SU-DHL-6 (cell line): Measurements from ENCODE around the gene LTBP2.

Source experiments
- H2AFZ ChIP-seq: fragments of 200-600 bp; sonication (generic); 2 replicates; pipeline ENCODE4 v1.6.1; 2014; ENCODE audit warnings: low read depth, mild to moderate bottlenecking, moderate library complexity, mixed read lengths, antibody characterized with exemption, low read length; ENCODE audit not compliant: severe bottlenecking
- H3F3A ChIP-seq: fragments of 200-600 bp; shearing (Covaris generic); 2 replicates; pipeline ENCODE4 v1.6.0; 2016; ENCODE audit warnings: antibody characterized with exemption, mild to moderate bottlenecking; ENCODE audit not compliant: insufficient read depth
- H3K27ac ChIP-seq: fragments of 200-600 bp; sonication (generic); 2 replicates; pipeline ENCODE4 v1.5.1; 2016; ENCODE audit warnings: low read depth, mild to moderate bottlenecking, low read length, moderate library complexity, mixed read lengths
- H3K27me3 ChIP-seq: fragments of 200-600 bp; sonication (generic), shearing (Covaris generic); 2 replicates; pipeline ENCODE4 v1.6.0; 2014; ENCODE audit warnings: mild to moderate bottlenecking, low read length
- H3K36me3 ChIP-seq: fragments of 200-600 bp; sonication (generic); 2 replicates; pipeline ENCODE4 v1.6.1; 2014; ENCODE audit warnings: mild to moderate bottlenecking, low read length, mixed read lengths
- H3K4me2 ChIP-seq: fragments of 300-600, 200-600 bp; shearing (Covaris generic), sonication (generic); 2 replicates; pipeline ENCODE4 v1.6.0; 2014; ENCODE audit warnings: low read length, low read depth, mild to moderate bottlenecking; ENCODE audit not compliant: poor library complexity, severe bottlenecking
- H3K4me3 ChIP-seq: fragments of 200-600 bp; sonication (generic); 2 replicates; pipeline ENCODE4 v1.5.1; 2014; ENCODE audit warnings: antibody characterized with exemption, low read length, mild to moderate bottlenecking, mixed read lengths; ENCODE audit not compliant: insufficient read depth, poor library complexity, severe bottlenecking
- H3K79me2 ChIP-seq: fragments of 200-600 bp; sonication (generic); 2 replicates; pipeline ENCODE4 v1.6.1; 2014; ENCODE audit warnings: mild to moderate bottlenecking, low read length, moderate library complexity; ENCODE audit not compliant: insufficient read depth
- H3K9ac ChIP-seq: fragments of 200-600 bp; sonication (generic); 2 replicates; pipeline ENCODE4 v1.7.0; 2014; ENCODE audit warnings: mild to moderate bottlenecking, low read length
- H3K9me2 ChIP-seq: fragments of 200-600 bp; sonication (generic); replicated peaks from 2 replicates; pipeline ENCODE4 v1.6.1; 2014; ENCODE audit warnings: low read length; ENCODE audit not compliant: insufficient read depth
- H3K9me3 ChIP-seq: fragments of 200-600 bp; sonication (generic); 2 replicates; pipeline ENCODE4 v1.6.1; 2014; ENCODE audit warnings: low read length, mixed read lengths; ENCODE audit not compliant: insufficient read depth
- H4K20me1 ChIP-seq: fragments of 200-600 bp; sonication (generic); 2 replicates; pipeline ENCODE4 v1.6.1; 2014; ENCODE audit warnings: low read depth, mild to moderate bottlenecking, antibody characterized with exemption, low read length, moderate library complexity, mixed read lengths
- EZH2phosphoT487 ChIP-seq: fragments of 200-600 bp; sonication (generic), shearing (Covaris generic); conservative IDR thresholded peaks from 2 replicates; pipeline ENCODE4 v1.6.1; 2018; ENCODE audit warnings: mild to moderate bottlenecking, antibody characterized with exemption, low read length, moderate library complexity, mixed read lengths
- TF ChIP-seq, protein P1 (sequence below): fragments of 200-600 bp; sonication (generic); IDR thresholded peaks from one replicate; pipeline ENCODE4 v1.5.1; 2017; ENCODE audit warnings: antibody characterized with exemption, mild to moderate bottlenecking, low read length, moderate library complexity; ENCODE audit not compliant: insufficient read depth, poor library complexity, severe bottlenecking

The LTBP2 gene

DNA sequence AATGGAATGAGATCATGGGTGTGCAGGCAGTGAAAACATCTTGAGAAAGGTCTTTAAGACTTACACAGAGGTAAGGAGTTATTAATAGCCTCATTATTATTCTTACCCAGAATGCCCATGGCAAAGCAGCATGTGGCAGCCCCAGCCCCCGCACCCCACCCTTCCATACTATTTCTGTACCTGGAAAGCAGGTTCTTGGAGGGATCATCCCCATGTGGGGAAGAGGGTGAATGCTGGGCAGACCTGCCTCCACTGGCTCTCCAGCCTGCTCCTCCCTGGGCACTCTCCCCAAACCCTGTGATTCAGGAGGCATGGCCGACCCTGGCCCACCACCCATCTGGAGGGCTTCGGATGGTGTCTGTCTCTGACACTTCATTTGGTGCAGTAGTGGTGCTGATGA is 147.3 kb downstream of the LTBP2 start:
- Histone ChIP-seq H3K4me3 (no peak overlapping the region), H3K27ac (no peak overlapping the region), H3K79me2 (no peaks in the 10 kb centered on the region), H3K9me2 (no peaks in the 10 kb centered on the region), H3K27me3 (no peaks in the 10 kb centered on the region), H3K4me2 (no peak overlapping the region), H3K36me3 (no peaks in the 10 kb centered on the region), H3F3A (no peaks in the 10 kb centered on the region), H2AFZ (no peak overlapping the region), H3K9me3 (no peaks in the 10 kb centered on the region), H3K9ac (no peak overlapping the region), H4K20me1 (no peaks in the 10 kb centered on the region)
- TF ChIP-seq EZH2phosphoT487 = no peak
- TF ChIP-seq, protein P1, sequence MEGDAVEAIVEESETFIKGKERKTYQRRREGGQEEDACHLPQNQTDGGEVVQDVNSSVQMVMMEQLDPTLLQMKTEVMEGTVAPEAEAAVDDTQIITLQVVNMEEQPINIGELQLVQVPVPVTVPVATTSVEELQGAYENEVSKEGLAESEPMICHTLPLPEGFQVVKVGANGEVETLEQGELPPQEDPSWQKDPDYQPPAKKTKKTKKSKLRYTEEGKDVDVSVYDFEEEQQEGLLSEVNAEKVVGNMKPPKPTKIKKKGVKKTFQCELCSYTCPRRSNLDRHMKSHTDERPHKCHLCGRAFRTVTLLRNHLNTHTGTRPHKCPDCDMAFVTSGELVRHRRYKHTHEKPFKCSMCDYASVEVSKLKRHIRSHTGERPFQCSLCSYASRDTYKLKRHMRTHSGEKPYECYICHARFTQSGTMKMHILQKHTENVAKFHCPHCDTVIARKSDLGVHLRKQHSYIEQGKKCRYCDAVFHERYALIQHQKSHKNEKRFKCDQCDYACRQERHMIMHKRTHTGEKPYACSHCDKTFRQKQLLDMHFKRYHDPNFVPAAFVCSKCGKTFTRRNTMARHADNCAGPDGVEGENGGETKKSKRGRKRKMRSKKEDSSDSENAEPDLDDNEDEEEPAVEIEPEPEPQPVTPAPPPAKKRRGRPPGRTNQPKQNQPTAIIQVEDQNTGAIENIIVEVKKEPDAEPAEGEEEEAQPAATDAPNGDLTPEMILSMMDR = no peak

DNA sequence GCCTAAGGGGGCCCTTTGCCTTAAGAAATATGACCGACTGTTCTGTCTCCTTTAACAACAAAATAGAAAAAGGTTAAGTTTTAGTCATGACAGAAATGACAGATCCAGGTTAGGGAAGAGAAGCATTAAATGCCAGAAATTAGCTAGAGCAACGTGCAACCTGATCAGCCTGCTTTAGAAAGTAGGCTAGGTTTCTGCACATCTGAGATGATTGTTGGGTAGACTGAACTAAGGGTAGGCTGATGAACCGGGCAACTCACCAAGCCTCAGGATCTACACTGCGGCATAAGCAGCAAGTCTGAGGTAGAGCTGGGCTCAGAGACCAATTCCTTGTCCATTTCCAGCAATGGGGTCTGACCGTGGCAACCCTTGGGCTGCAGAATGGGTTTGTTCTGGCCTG is 148.3 kb downstream of the LTBP2 start:
- H3K4me3 ChIP-seq = no peak overlapping the region
- TF ChIP-seq, protein P1 = no peak
- TF ChIP-seq EZH2phosphoT487 = no peak
- no peak overlapping the region for H3K4me2 ChIP-seq
- no peaks in the 10 kb centered on the region for H3K9me3 ChIP-seq
- H3K9me2 ChIP-seq = no peaks in the 10 kb centered on the region
- no peak overlapping the region for H3K27ac ChIP-seq
- H3F3A ChIP-seq = no peaks in the 10 kb centered on the region
- no peaks in the 10 kb centered on the region for H3K79me2 ChIP-seq
- no peak overlapping the region for H3K9ac ChIP-seq
- H3K27me3 ChIP-seq = no peaks in the 10 kb centered on the region
- H4K20me1 ChIP-seq = no peaks in the 10 kb centered on the region
- no peaks in the 10 kb centered on the region for H3K36me3 ChIP-seq
- no peak overlapping the region for H2AFZ ChIP-seq

DNA sequence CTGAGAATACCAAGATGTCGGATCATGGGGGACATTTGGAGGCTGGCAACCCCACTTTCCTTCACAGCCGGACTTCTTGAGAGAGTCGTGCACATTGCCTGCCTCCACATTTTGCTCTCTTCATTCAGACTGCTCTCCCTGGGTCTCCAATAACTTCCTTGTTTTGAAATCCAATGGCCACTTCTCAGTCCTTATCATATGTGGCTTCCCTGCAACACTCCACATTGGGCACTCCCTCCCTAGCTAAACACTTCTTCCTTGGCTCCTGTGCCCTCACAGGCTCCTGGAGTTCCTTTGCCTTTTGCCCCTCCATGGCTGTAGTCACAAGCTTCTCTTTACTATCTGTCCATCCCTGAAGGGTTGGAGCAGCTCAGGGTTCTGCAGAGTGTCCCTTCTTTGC is 149.0 kb downstream of the LTBP2 start:
- TF ChIP-seq EZH2phosphoT487 = no peak
- TF ChIP-seq, protein P1 = no peak

More for the DNA sequence above, 149.0 kb downstream of the LTBP2 start:
- Histone ChIP-seq H2AFZ (no peak overlapping the region), H3K9me3 (no peaks in the 10 kb centered on the region), H3K36me3 (no peaks in the 10 kb centered on the region), H3F3A (no peaks in the 10 kb centered on the region), H3K4me2 (no peak overlapping the region), H3K9me2 (no peaks in the 10 kb centered on the region), H3K27me3 (no peaks in the 10 kb centered on the region), H3K27ac (no peak overlapping the region), H3K79me2 (no peaks in the 10 kb centered on the region), H4K20me1 (no peaks in the 10 kb centered on the region), H3K4me3 (no peak overlapping the region), H3K9ac (no peak overlapping the region)
